Measurements from ENCODE around the gene EPB41L4A.
"Not testable (repeated sequence)": the region's sequence is repeated elsewhere in the genome, so short reads cannot be mapped to it uniquely, and the experiment has no call there.

EPB41L4A gene

GRCh38 chr5:112253478-112254250 lies 165.4 kb downstream of the EPB41L4A start:
- DNase-seq (ENCODE audit: low read depth), result no peak

- DNase-seq (ENCODE audit: low read depth), result no peak
These were observed 168.5 kb downstream of the EPB41L4A start for GRCh38 chr5:112250551-112250950.

- DNase-seq (ENCODE audit: low read depth), result no peak
These were observed 170.5 kb downstream of the EPB41L4A start for GRCh38 chr5:112248623-112249022.

GRCh38 chr5:112247960-112248359 lies 171.1 kb downstream of the EPB41L4A start:
- no peak for DNase-seq (ENCODE audit: low read depth)

GRCh38 chr5:112245656-112246055 lies 173.4 kb downstream of the EPB41L4A start:
- DNase-seq (ENCODE audit: low read depth), result no peak

GRCh38 chr5:112239996-112240395 lies 179.1 kb downstream of the EPB41L4A start:
- no peak for DNase-seq (ENCODE audit: low read depth)

- DNase-seq (ENCODE audit: low read depth), result no peak
These were observed 180.6 kb downstream of the EPB41L4A start for GRCh38 chr5:112238473-112238872.

- DNase-seq (ENCODE audit: low read depth), result no peak
These were observed 181.6 kb downstream of the EPB41L4A start for GRCh38 chr5:112237456-112237855.

- no peak for DNase-seq (ENCODE audit: low read depth)
These were observed 185.1 kb downstream of the EPB41L4A start for GRCh38 chr5:112234000-112234399.

- DNase-seq (ENCODE audit: low read depth), result no peak
These were observed 186.4 kb downstream of the EPB41L4A start for GRCh38 chr5:112232667-112233066.

GRCh38 chr5:112230606-112231005 lies 188.5 kb downstream of the EPB41L4A start:
- DNase-seq (ENCODE audit: low read depth), result no peak

- peak; percentile 4 for DNase-seq (ENCODE audit: low read depth)
These were observed 190.4 kb downstream of the EPB41L4A start for GRCh38 chr5:112228667-112229066.

GRCh38 chr5:112227911-112228631 lies 191.0 kb downstream of the EPB41L4A start:
- DNase-seq (ENCODE audit: low read depth), result no peak

- DNase-seq (ENCODE audit: low read depth), result no peak
These were observed 192.9 kb downstream of the EPB41L4A start for GRCh38 chr5:112226215-112226614.

- not testable (repeated sequence) for DNase-seq (ENCODE audit: low read depth)
These were observed 196.1 kb downstream of the EPB41L4A start for GRCh38 chr5:112222997-112223396.

- no peak for DNase-seq (ENCODE audit: low read depth)
These were observed 197.9 kb downstream of the EPB41L4A start for GRCh38 chr5:112221128-112221527.

- no peak for DNase-seq (ENCODE audit: low read depth)
These were observed 200.1 kb downstream of the EPB41L4A start for GRCh38 chr5:112219000-112219399.

GRCh38 chr5:112217843-112218579 lies 201.1 kb downstream of the EPB41L4A start:
- no peak for DNase-seq (ENCODE audit: low read depth)

GRCh38 chr5:112216140-112216539 lies 202.9 kb downstream of the EPB41L4A start:
- no peak for DNase-seq (ENCODE audit: low read depth)

- no peak for DNase-seq (ENCODE audit: low read depth)
These were observed 208.6 kb downstream of the EPB41L4A start for GRCh38 chr5:112210430-112211005.

- no peak for DNase-seq (ENCODE audit: low read depth)
These were observed 210.1 kb downstream of the EPB41L4A start for GRCh38 chr5:112208699-112209615.

Data from HS-27A (cell line).